ENCODE results near the gene DLX4.

DNA sequence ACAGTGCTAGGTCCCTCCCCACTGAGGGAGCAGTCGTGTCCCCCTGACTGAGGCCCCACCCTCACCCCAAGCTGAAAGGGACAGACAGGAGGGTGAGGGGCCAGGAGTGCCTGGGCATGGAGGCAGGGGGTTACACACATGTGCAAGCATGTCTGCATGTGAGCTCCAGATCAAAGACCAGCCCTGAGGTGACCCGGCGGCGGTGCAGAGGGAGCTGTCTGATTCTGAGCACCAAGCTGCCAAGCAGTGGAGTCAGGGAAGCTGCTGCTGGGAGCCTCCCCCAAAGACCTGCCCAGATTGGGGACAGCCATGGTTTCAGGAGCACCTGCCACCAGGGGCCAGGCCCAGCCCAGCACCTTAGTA is 20.5 kb downstream of the DLX4 start:
- TF ChIP-seq EZH2 (IDR thresholded peaks at IDR 0.05; ENCODE audit: insufficient read depth, poor library complexity, severe bottlenecking) (no peak), EZH2phosphoT487 (IDR thresholded peaks at IDR 0.05; ENCODE audit: insufficient read depth, low read depth) (no peak)
